Psoas muscle (tissue), 8 donors: Measurements from ENCODE around the gene SCARB1. TPM values are rescaled to one million over a fixed set of nuclear protein-coding genes. Genes with fewer than 3 reads are reported as not detected.

Source experiments
- ATAC-seq, 4 donors: fragments of 200-7000 bp; cut with Tn5 transposase; one replicate each; pipeline ENCODE4 v1.9.1; 2020; ENCODE audit warnings: moderate library complexity in 3 of 4, mild to moderate bottlenecking in 2 of 4
- DNase-seq, 2 donors: peaks; one replicate each; pipeline ENCODE4 v3.0.0-alpha.2; 2020
- H3K27ac ChIP-seq: fragments of 200-600 bp; one replicate; pipeline ENCODE4 v1.8.0; 2022
- H3K27me3 ChIP-seq, 3 donors: fragments of 200-600 bp in 1 of 3; one replicate each; pipeline versions ENCODE4 v1.6.1 to v1.8.0; 2013 to 2022; ENCODE audit warnings: low read length in 2 of 3, mild to moderate bottlenecking in 2 of 3, moderate library complexity in 1 of 3; ENCODE audit not compliant: insufficient read depth in 3 of 3
- H3K36me3 ChIP-seq, 2 donors: fragments of 200-600 bp in 1 of 2; one replicate each; pipeline versions ENCODE4 v1.6.1 to v1.8.0; 2013 to 2022; ENCODE audit warnings: low read depth in 1 of 2, mild to moderate bottlenecking in 1 of 2, moderate library complexity in 1 of 2; ENCODE audit not compliant: insufficient read depth in 1 of 2
- H3K4me1 ChIP-seq: fragments of 200-600 bp; one replicate; pipeline ENCODE4 v1.8.0; 2022
- H3K4me3 ChIP-seq: fragments of 200-600 bp; one replicate; pipeline ENCODE4 v1.8.0; 2022; ENCODE audit warnings: mild to moderate bottlenecking
- H3K9me3 ChIP-seq: fragments of 200-600 bp; one replicate; pipeline ENCODE4 v1.8.0; 2022
- WGBS, 3 donors: extraction: QIAGEN DNeasy Blood & Tissue Kit; methylation state at CpG; one replicate each; pipeline versions ENCODE4 v1.1.6 to v1.1.7; 2013; 5-methylcytosine and 5-hydroxymethylcytosine counted together
- intact Hi-C, 2 donors: fragments of 100-400 bp; cut with DNase I; formaldehyde crosslinking; loops; one replicate each; pipeline versions ENCODE4 v1.11.0 to v1.14.2; 2022
- polyA plus RNA-seq, 3 donors: library from polyadenylated mRNA; stranded (reverse); fragments of 200-250 nt; gene quantifications; one replicate each; pipeline ENCODE4 v1.2.3, GENCODE V29; 2013
- total RNA-seq, 4 donors: library from RNA; stranded (reverse); fragmentation: NEBNext Ultra II Directional in 2 of 4; extraction: Animal tissue kit (Norgen Biotek cat#: 25700) in 2 of 4; gene quantifications; one replicate each; pipeline versions ENCODE4 v1.2.1 to v1.2.4, GENCODE V29; 2021 to 2023
- TF ChIP-seq, protein P1 (sequence below): fragments of 200-600 bp; IDR thresholded peaks from one replicate; pipeline ENCODE4 v1.8.0; 2022; ENCODE audit warnings: antibody characterized with exemption
- donor health status: healthy with polysubstance abuse.
- donor health status: DM: no; HTN: no; CAD: no; lungs with moderate emphysema.
- donor health status: Bipolar disorder and iron deficiency.
- donor health status: healthy.
- donor health status: DM: yes; HTN: yes; CAD: no.
- donor health status: DM: no; HTN: no; CAD: no.
- donor health status: DM: no; HTN: no; CAD: no.
- donor health status: DM: yes; HTN: yes; CAD: no.

SCARB1 gene
- total and polyA plus RNA-seq, 7 donors = 5.7 to 19.6 (median 9.1) TPM

DNA sequence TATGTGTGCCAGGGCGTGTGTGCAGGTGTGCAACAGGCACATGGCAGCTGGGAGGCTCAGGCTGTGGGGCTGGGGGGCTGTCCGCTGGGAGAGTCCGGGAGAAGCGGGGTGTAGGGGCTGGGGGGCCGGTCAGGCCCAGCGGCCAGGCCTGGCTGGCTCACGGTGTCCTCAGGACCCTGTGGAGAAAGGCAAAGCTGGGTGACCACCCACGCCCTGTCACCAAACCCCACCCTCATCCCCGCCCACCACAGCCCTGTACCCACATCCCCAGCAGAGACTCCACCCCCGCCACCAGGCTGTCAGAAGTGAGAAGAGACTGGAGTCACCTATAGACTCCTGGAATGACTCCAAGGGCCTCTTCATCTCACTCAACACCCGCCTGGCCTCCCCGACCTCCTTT, 85.3 kb downstream of the SCARB1 start:
- Histone ChIP-seq H3K4me3 (no peak overlapping the region), H3K9me3 (no peaks in the 10 kb centered on the region), H3K27ac (no peak overlapping the region), H3K27me3 (no peaks in the 10 kb centered on the region), H3K4me1 (peaks cover 8% of the 10 kb centered on the region), H3K36me3 (no peaks in the 10 kb centered on the region)
- no peak for DNase-seq
- no peak for ATAC-seq
- intact Hi-C loops = no loop called here
- TF ChIP-seq, protein P1, sequence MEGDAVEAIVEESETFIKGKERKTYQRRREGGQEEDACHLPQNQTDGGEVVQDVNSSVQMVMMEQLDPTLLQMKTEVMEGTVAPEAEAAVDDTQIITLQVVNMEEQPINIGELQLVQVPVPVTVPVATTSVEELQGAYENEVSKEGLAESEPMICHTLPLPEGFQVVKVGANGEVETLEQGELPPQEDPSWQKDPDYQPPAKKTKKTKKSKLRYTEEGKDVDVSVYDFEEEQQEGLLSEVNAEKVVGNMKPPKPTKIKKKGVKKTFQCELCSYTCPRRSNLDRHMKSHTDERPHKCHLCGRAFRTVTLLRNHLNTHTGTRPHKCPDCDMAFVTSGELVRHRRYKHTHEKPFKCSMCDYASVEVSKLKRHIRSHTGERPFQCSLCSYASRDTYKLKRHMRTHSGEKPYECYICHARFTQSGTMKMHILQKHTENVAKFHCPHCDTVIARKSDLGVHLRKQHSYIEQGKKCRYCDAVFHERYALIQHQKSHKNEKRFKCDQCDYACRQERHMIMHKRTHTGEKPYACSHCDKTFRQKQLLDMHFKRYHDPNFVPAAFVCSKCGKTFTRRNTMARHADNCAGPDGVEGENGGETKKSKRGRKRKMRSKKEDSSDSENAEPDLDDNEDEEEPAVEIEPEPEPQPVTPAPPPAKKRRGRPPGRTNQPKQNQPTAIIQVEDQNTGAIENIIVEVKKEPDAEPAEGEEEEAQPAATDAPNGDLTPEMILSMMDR = no peak
- 89 to 95% (median 94%) methylated on average over 12 of the region's 12 CpGs for WGBS, 3 donors

DNA sequence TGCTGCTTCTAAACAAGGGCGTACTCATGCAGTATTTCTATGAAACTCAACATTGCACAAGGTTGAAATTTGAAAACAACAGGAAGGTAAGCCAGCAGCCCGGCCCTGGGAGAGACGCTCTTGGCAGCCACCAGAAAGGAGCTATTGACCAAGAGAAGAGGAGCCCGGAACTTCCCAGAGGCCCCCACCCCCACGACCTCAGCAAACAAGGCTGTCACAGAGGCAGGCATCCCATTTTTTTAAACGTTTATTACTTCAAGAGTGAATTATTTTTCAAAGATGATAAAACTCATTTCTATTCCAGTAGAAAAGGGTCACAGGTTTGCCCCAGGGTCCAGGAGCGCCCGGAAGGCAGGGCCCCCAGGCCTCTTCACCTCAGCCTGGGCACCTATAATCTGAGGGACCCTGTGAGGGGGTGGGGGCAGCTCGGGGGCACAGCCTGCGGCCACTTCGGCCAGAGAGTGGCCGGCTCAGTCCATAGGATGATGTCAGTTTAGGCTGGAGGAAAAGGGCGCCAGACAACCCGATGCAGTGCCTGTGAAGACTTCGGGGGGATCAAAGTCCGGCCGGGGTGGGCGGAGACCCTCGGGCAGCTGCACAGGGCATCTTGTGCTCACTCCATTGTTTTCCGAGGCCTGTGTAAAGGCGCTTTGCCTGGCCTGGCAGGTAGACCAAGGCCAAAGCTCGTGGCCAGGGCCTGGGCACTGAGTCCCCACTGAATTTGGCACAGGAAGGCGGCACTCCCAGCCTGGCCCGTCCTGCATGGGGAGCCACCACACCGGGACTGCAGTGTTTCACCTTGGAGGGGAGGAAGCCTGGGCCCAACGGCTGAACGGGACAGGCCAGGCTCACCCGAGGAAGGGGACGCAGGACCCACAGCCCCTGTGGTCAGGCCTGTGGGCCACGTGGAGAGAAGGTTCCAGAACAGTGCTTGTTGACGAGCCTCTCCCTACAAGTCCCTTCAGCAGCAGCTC, 86.0 kb downstream of the SCARB1 start:
- ATAC-seq = no peak

DNA sequence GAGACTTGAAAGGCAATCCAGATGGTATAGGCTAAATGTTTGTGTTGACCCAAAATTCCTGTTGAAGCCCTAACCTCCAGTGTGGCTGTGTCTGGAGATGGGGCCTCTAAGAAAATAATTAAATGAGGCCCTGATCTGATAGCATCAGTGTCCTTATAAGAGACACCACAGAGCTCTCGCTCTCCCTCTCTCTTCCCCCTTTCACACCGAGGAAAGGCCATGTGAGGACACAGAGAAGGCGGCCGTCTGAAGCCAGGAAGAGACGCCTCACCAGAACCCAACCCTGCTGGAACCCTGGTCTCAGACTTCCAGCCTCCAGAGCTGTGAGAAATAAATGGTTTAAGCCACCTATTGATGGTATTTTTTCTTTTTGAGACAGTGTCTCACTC, 87.5 kb downstream of the SCARB1 start:
- H3K4me1 ChIP-seq = peaks cover 12% of the 10 kb centered on the region
- no peaks in the 10 kb centered on the region for H3K27me3 ChIP-seq
- WGBS, 3 donors = 79 to 89% (median 85%) methylated on average over 5 of the region's 5 CpGs
- ATAC-seq (no peak), DNase-seq (no peak)
- intact Hi-C loops = no loop called here
- H3K27ac ChIP-seq = no peak overlapping the region
- TF ChIP-seq, protein P1 = no peak
- H3K36me3 ChIP-seq = no peaks in the 10 kb centered on the region
- H3K9me3 ChIP-seq = no peaks in the 10 kb centered on the region
- no peak overlapping the region for H3K4me3 ChIP-seq

More for the DNA sequence above, 86.0 kb downstream of the SCARB1 start:
- H3K4me1 ChIP-seq = peaks cover 8% of the 10 kb centered on the region
- TF ChIP-seq, protein P1 = no peak
- H3K4me3 ChIP-seq = no peak overlapping the region
- DNase-seq = peak; percentile 62 to 83
- no peaks in the 10 kb centered on the region for H3K9me3 ChIP-seq
- H3K27ac ChIP-seq = no peak overlapping the region
- WGBS, 3 donors = 84 to 87% (median 86%) methylated on average over 29 to 31 of the region's 31 CpGs
- intact Hi-C loops = no loop called here
- no peaks in the 10 kb centered on the region for H3K36me3 ChIP-seq
- H3K27me3 ChIP-seq = no peaks in the 10 kb centered on the region

- 14 to 24% (median 15%) methylated on average over 15 of the region's 15 CpGs for WGBS, 3 donors
- Histone ChIP-seq H3K4me3 (peak overlapping the region; percentile 4), H3K4me1 (peaks cover 12% of the 10 kb centered on the region), H3K27me3 (no peaks in the 10 kb centered on the region), H3K9me3 (no peaks in the 10 kb centered on the region), H3K27ac (peak overlapping the region; percentile 5), H3K36me3 (no peaks in the 10 kb centered on the region)
- intact Hi-C loops = loop anchor here (5.0 kb wide), 3 partner anchors 427 to 737 kb away; no protein-coding TSS in a partner anchor
- TF ChIP-seq, protein P1 = no peak
- no peak for DNase-seq
- ATAC-seq = peak; percentile 58 to 81 (median 70)
Measured at GRCh38 chr12:124774462-124775167, 89.0 kb downstream of the SCARB1 start.
